Kidney (tissue), 14 donors: ENCODE results near the gene ELOA. TPM values are rescaled to one million over a fixed set of nuclear protein-coding genes. Genes with fewer than 3 reads are reported as not detected.
A peak's percentile ranks its signal among the peaks of the same experiment; 100 is the strongest.

Experiments used
- DNase-seq, 5 donors: peaks; one replicate each; pipeline ENCODE4 v3.0.0-alpha.2; 2013 to 2020
- FAIRE-seq: peaks from 2 replicates; lab custom pipeline; 2012; peaks lifted over from hg19 to GRCh38; lab: Jason Lieb, UNC
- H3K27ac ChIP-seq, 2 donors: one replicate each; pipeline ENCODE4 v1.7.0; 2013; ENCODE audit warnings: low read depth in 2 of 2, low read length in 2 of 2, inconsistent platforms in 1 of 2
- H3K27me3 ChIP-seq: one replicate; pipeline ENCODE4 v1.7.1; 2013; ENCODE audit warnings: low read length, inconsistent platforms; ENCODE audit not compliant: control insufficient read depth, insufficient read depth
- H3K36me3 ChIP-seq, 3 donors: one replicate each; pipeline versions ENCODE4 v1.7.0 to v1.7.1; 2013; ENCODE audit warnings: low read length in 3 of 3, control low read depth in 1 of 3, inconsistent platforms in 1 of 3; ENCODE audit not compliant: insufficient read depth in 3 of 3, control insufficient read depth in 2 of 3
- H3K4me1 ChIP-seq, 3 donors: one replicate each; pipeline versions ENCODE4 v1.7.0 to v1.7.1; 2013; ENCODE audit warnings: low read length in 3 of 3, inconsistent platforms in 1 of 3, low read depth in 1 of 3; ENCODE audit not compliant: control insufficient read depth in 2 of 3, insufficient read depth in 2 of 3
- H3K4me3 ChIP-seq, 3 donors: one replicate each; pipeline versions ENCODE4 v1.7.0 to v1.8.1; 2013; ENCODE audit warnings: low read length in 3 of 3, control low read depth in 1 of 3, inconsistent platforms in 1 of 3
- H3K9ac ChIP-seq, 3 donors: one replicate each; pipeline versions ENCODE4 v1.7.0 to v1.7.1; 2013; ENCODE audit warnings: low read length in 3 of 3, control low read depth in 1 of 3, inconsistent platforms in 1 of 3
- H3K9me3 ChIP-seq, 3 donors: one replicate each; pipeline versions ENCODE4 v1.7.0 to v1.7.1; 2013; ENCODE audit warnings: low read length in 3 of 3, control low read depth in 1 of 3, inconsistent platforms in 1 of 3; ENCODE audit not compliant: control insufficient read depth in 2 of 3, insufficient read depth in 1 of 3
- CTCF ChIP-seq: IDR thresholded peaks from 3 replicates; pipeline ENCODE4 v1.5.1; 2012; ENCODE audit warnings: mild to moderate bottlenecking, moderate library complexity, borderline replicate concordance; ENCODE audit not compliant: insufficient read depth; ENCODE audit errors: extremely low read depth
- intact Hi-C: fragments of 100-400 bp; cut with DNase I; formaldehyde crosslinking; loops from one replicate; pipeline ENCODE4 v1.11.1; 2022
- polyA plus RNA-seq: library from polyadenylated mRNA; stranded (reverse); fragments of 350-450 nt; fragmentation: Illumina TruSeq; extraction: RNeasy Lipid Tissue Mini Kit (QIAGEN cat#74804); gene quantifications from one replicate; pipeline ENCODE4 v1.2.3, GENCODE V29; 2014; ENCODE audit warnings: low read depth, low replicate concordance; ENCODE audit not compliant: insufficient read depth
- total RNA-seq: library from RNA; stranded (reverse); fragmentation: NEBNext Ultra II Directional; extraction: Animal tissue kit (Norgen Biotek cat#: 25700); gene quantifications from one replicate; pipeline ENCODE4 v1.2.1, GENCODE V29; 2021
- donor health status: control.
- donor health status: control.
- donor health status: control.
- donor health status: control.
- donor health status: control.
- donor health status: DM: yes; HTN: yes; CAD: no.
- donor health status: Normal renal cell carcinoma (clear cell type).

ELOA gene
- total and polyA plus RNA-seq, 2 donors from 2014 or later, result 13.7 to 39.1 TPM

- Histone ChIP-seq H3K9me3 (no peaks in the 10 kb centered on the region), H3K9ac (no peak overlapping the region), H3K4me3 (no peak overlapping the region), H3K27ac (no peak overlapping the region), H3K27me3 (no peaks in the 10 kb centered on the region), H3K36me3 (peaks cover 7 to 23% (median 15%) of the 10 kb centered on the region in 3 donors), H3K4me1 (peaks cover 0 to 24% (median 5%) of the 10 kb centered on the region in 3 donors)
- FAIRE-seq (no peak), DNase-seq (no peak)
- TF ChIP-seq CTCF, result no peak
- intact Hi-C loops, result no loop called here
Observed at GRCh38 chr1:23788695-23789094, 45.4 kb downstream of the ELOA start.

- no peak for FAIRE-seq
- DNase-seq, result peak; percentile 93 to 98 (median 95)
- no peaks in the 10 kb centered on the region for H3K9me3 ChIP-seq
- intact Hi-C loops, result no loop called here
- TF ChIP-seq CTCF, result no peak
- H3K4me3 ChIP-seq, result peak within 1 kb of the TSS; percentile 84 to 94 (median 93)
- H3K9ac ChIP-seq, result peak within 1 kb of the TSS; percentile 38 to 82 (median 73)
- peak within 1 kb of the TSS; percentile 29 to 69 for H3K27ac ChIP-seq
- peaks cover 3 to 19% (median 11%) of the 10 kb centered on the region in 3 donors for H3K36me3 ChIP-seq
- H3K4me1 ChIP-seq, result peaks cover 0 to 26% (median 5%) of the 10 kb centered on the region in 3 donors
- H3K27me3 ChIP-seq, result no peaks in the 10 kb centered on the region
Observed at GRCh38 chr1:23790696-23791515, 47.6 kb downstream of the ELOA start, which contains the start of gene LYPLA2. Gene LYPLA2 (plus strand): TSS chr1:23791145. CDS start chr1:23792683, 1,538 bp downstream.

GRCh38 chr1:23791516-23792047 is 48.3 kb downstream of the ELOA start:
- DNase-seq, result peak; percentile 52 to 83 (median 73)
- intact Hi-C loops, result no loop called here
- FAIRE-seq, result no peak
- TF ChIP-seq CTCF, result no peak
- no peaks in the 10 kb centered on the region for H3K9me3 ChIP-seq
- peak overlapping the region; percentile 38 to 82 (median 73) for H3K9ac ChIP-seq
- H3K4me3 ChIP-seq, result peak overlapping the region; percentile 84 to 94 (median 93)
- H3K36me3 ChIP-seq, result peaks cover 0 to 16% (median 10%) of the 10 kb centered on the region in 3 donors
- H3K27ac ChIP-seq, result peak overlapping the region; percentile 29 to 69
- H3K4me1 ChIP-seq, result peaks cover 0 to 26% (median 5%) of the 10 kb centered on the region in 3 donors
- H3K27me3 ChIP-seq, result no peaks in the 10 kb centered on the region
